ENCODE data around the gene TXNDC11.
A peak's percentile ranks its signal among the peaks of the same experiment; 100 is the strongest.

The TXNDC11 gene

GRCh38 chr16:11738742-11739544, 3.7 kb downstream of the TXNDC11 start:
- H3K36me3 ChIP-seq (ENCODE audit: control insufficient read depth, insufficient read depth, low read length), result peaks cover 10% of the 10 kb centered on the region
- no peak for DNase-seq (ENCODE audit: extremely low read depth, insufficient read length)

GRCh38 chr16:11737713-11738112, 4.9 kb downstream of the TXNDC11 start:
- Histone ChIP-seq H3K27me3 (replicated peaks; ENCODE audit: control insufficient read depth, insufficient read depth, low read length) (no peaks in the 10 kb centered on the region), H3K4me3 (replicated peaks; ENCODE audit: low read depth, low read length) (peak overlapping the region; percentile 19), H3K36me3 (ENCODE audit: control insufficient read depth, insufficient read depth, low read length) (peaks cover 11% of the 10 kb centered on the region)
- DNase-seq (ENCODE audit: extremely low read depth, insufficient read length), result no peak
- no peak for TF ChIP-seq CTCF (IDR thresholded peaks at IDR 0.05; ENCODE audit: insufficient read depth, low read length, poor library complexity, severe bottlenecking)

More at GRCh38 chr16:11738742-11739544, 3.7 kb downstream of the TXNDC11 start:
- Histone ChIP-seq H3K4me3 (replicated peaks; ENCODE audit: low read depth, low read length) (peak overlapping the region; percentile 91), H3K27me3 (replicated peaks; ENCODE audit: control insufficient read depth, insufficient read depth, low read length) (no peaks in the 10 kb centered on the region)
- TF ChIP-seq CTCF (IDR thresholded peaks at IDR 0.05; ENCODE audit: insufficient read depth, low read length, poor library complexity, severe bottlenecking), result no peak

GRCh38 chr16:11736903-11737302, 5.8 kb downstream of the TXNDC11 start:
- Histone ChIP-seq H3K36me3 (ENCODE audit: control insufficient read depth, insufficient read depth, low read length) (peaks cover 19% of the 10 kb centered on the region), H3K27me3 (replicated peaks; ENCODE audit: control insufficient read depth, insufficient read depth, low read length) (no peaks in the 10 kb centered on the region), H3K4me3 (replicated peaks; ENCODE audit: low read depth, low read length) (peak overlapping the region; percentile 9; the same call in 1 of the 2 replicates)
- no peak for DNase-seq (ENCODE audit: extremely low read depth, insufficient read length)
- no peak for TF ChIP-seq CTCF (IDR thresholded peaks at IDR 0.05; ENCODE audit: insufficient read depth, low read length, poor library complexity, severe bottlenecking)

- Histone ChIP-seq H3K27me3 (replicated peaks; ENCODE audit: control insufficient read depth, insufficient read depth, low read length) (no peaks in the 10 kb centered on the region), H3K36me3 (ENCODE audit: control insufficient read depth, insufficient read depth, low read length) (peaks cover 20% of the 10 kb centered on the region), H3K4me3 (replicated peaks; ENCODE audit: low read depth, low read length) (no peak overlapping the region)
- DNase-seq (ENCODE audit: extremely low read depth, insufficient read length), result no peak
- TF ChIP-seq CTCF (IDR thresholded peaks at IDR 0.05; ENCODE audit: insufficient read depth, low read length, poor library complexity, severe bottlenecking), result no peak
Observed at GRCh38 chr16:11735787-11736186, 6.9 kb downstream of the TXNDC11 start.

GRCh38 chr16:11734653-11735043, 8.0 kb downstream of the TXNDC11 start:
- DNase-seq (ENCODE audit: extremely low read depth, insufficient read length), result no peak
- TF ChIP-seq CTCF (IDR thresholded peaks at IDR 0.05; ENCODE audit: insufficient read depth, low read length, poor library complexity, severe bottlenecking), result no peak
- Histone ChIP-seq H3K4me3 (replicated peaks; ENCODE audit: low read depth, low read length) (peak overlapping the region; percentile 2; the same call in 1 of the 2 replicates), H3K36me3 (ENCODE audit: control insufficient read depth, insufficient read depth, low read length) (peaks cover 23% of the 10 kb centered on the region), H3K27me3 (replicated peaks; ENCODE audit: control insufficient read depth, insufficient read depth, low read length) (no peaks in the 10 kb centered on the region)
